Left renal cortex interstitium (tissue), 4 donors: ENCODE results near the gene SPDEF. TPM values are rescaled to one million over a fixed set of nuclear protein-coding genes. Genes with fewer than 3 reads are reported as not detected.

Source experiments
- DNase-seq, 4 donors: peaks; one replicate each; pipeline ENCODE4 v3.0.0-alpha.2; 2013; ENCODE audit warnings: low read depth in 4 of 4, low spot score in 2 of 4, missing footprints in 1 of 4
- polyA plus RNA-seq, 4 donors: library from polyadenylated mRNA; unstranded; fragments of 120-200 nt; gene quantifications; one replicate each; pipeline ENCODE4 v1.2.1, GENCODE V29; 2013; ENCODE audit not compliant: insufficient read length in 4 of 4

SPDEF gene
- polyA plus RNA-seq, 4 donors = 0.16 to 0.18 (median 0.17) TPM

DNA sequence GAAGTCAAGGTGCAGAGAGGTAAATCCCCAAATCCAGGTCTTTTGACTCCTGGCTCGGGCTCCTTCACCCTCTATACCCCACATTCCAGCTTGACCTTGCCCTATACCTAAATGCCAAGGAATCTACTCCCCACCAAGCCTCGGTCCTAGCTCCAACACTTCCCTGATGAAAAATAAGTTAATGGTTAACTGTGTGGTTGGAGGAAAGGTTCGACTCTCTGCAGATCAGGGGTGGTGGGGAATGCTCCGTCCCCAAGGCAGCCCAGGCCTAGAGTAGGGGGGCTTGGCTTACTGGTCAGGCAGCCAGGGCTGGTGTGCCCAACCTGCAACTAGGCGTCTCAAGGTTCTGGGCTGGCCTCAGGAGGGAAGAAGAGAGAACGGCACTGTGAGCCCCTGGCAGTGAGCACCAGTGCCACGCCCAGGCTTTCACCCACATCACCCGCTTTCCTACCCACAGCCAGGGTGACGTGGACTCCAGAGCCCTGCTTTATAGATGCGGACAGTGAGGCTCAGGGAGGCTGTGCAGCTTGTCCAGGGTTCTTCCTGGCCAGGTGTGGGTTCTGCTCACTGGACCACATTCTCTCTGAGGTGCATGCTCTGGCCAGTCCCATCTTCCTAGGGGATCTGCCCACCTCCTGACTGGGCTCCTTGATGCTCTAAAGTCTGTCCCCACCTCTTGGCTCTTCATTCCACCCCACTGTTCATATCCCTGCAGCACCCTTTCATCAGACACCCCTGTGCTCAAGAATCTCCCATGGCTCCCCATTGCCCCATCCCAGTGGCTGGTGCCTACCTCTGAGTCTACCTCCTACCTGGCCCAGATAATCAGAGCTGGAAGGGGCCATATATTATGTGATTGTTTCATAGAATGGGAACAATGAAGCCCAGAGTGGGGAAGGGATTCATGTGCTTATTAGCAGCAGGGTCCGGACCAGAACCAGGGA, 8.2 kb downstream of the SPDEF start:
- no peak for DNase-seq

DNA sequence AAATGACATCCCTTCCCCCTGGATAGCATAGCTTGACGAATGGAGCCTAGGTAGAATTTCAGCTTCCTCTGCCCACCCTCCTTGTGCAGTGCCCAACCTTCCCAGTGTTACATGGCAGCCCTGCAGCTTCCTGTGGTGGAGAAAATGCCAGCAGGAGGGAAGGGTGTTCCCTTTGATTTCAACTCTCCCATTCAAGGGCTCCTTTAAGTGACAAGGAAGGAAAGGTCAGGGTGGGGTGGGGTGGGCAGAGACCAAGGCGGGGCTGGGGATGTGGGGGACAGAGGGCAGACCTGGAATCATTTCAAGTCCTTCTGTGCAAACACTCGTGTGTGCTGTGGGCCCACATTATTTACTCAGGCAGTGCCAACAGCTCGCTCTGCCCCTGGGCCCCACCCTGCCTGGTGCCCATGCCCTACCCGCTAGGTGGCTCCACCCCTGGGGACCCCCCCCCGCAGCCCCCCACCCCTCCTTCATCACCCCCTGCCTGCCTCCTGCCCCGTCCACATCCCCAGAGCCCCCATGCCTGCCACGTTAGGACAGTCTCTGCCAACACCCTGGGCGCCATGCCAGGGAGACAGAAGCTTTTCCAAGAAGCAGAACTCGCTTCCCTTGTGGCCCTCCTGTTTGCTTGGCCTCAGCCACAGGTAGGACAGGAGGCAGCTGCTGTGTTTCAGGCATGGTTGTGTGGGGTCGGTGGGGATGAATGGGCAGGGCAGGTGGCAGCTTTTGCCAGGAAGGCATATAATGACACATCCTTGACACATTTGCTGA, 9.4 kb downstream of the SPDEF start:
- no peak for DNase-seq

DNA sequence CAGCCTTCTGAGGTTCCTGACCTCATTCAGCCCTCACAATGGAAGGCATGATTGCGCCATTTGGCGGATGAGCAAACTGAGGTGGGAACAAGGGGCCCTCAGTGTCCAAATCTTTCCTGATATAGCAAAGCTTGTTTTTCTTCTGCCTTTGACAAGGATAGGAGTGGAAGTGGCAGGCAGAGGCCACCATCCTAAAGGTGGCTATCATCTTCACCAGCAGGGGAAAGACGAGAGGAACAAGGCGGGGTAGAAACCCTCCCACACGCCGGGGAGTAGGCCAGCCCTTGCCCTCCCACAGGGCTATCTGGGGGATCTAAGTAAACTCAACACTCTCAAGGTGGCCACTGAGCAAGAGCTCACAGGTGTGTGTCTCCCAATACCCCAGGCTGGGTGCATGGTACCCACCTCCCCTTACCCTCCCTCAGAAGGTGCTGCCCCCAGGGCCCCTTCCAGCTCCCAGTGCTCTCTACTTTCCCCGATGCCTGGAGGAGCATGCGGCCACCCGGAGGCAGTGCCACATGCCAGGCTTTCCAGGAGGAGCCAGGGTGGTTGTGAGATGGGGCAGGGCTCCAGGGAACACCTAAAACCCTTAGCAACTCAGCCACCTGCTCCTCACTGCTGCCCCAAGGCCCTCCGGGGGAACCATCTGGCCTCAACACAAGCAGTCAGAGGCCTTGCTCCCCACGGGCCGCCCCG, 11.2 kb downstream of the SPDEF start:
- DNase-seq = no peak

DNA sequence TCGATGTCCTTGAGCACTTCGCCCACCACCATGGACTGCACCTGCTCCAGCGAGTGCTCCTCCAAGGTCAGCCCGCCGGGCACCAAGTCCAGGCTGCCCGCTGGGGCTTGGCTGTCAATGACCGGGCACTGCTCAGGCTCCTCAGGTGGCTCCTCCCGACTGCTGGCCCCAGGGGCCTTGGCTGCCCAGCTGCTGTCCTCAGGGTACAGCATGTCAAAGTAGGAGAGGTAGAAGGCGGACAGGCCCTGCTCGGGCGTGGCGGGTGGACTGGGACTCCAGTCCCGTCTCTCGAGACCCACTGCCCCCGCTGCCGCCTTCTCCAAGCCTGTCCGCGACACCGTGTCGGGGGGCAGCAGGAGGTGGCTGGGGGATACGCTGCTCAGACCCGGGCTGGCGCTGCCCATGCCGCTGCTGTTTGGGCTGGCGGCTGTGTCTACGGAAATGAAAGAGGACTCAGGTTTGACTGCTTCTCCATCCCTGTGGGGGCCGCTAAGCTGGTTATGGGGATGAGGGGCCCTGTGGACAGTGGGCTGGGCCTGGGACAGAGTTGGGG, 12.0 kb downstream of the SPDEF start:
- DNase-seq = no peak

DNA sequence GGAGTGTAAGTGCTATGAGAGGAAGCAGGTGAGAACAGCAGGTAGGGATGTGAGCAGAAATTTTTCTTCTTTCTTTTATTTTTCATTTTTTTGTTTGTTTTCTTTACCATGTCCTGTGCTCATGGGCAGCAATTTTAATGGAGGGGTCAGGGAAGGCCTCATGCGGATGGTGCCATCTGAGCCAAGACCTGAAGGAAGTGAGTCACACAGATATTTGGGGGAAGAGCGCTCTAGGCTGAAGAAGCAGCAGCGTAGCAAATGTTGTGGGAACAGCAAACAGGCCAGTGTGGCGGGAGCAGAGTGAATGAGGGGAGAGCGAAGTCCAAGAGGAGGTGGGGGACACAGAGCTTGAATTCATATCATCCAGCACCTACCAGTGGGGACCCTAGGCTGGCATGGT, 12.7 kb downstream of the SPDEF start:
- no peak for DNase-seq

DNA sequence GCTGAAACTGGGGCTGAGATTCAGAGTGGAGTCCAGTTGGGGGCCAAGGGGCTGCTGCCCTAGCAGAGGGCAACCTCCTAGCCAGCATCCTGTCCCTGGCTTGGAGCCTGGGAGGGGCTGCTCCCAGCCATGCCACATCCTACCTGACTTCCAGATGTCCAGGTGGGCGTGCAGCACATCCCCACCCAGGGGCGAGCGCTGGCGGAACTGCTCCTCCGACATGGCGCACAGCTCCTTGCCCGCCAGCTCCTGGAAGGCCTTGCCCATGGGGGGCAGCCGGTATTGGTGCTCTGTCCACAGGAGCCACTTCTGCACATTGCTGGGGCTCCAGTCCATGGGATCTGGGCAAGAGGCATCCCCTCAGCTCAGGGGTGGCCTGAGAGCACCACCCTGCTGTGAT, 15.3 kb downstream of the SPDEF start:
- DNase-seq = no peak

DNA sequence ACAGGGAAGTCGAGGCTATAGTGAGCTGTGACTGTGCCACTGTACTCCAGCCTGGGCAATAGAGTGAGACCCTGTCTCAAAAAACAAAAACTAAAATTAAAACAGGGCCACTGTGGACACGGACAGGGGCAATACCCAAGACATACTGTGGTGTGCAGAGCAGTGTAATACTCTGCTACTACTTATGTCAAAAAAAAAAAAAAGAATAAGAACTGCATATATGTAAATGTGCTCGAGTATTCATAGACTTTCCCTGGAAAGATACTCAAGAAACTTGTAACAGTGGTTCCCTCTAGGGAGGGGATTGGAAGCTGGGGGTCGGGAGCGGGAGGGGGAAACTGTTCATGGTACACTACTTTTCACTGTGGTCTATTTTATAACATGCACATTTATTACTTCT, 15.9 kb downstream of the SPDEF start:
- DNase-seq = no peak

DNA sequence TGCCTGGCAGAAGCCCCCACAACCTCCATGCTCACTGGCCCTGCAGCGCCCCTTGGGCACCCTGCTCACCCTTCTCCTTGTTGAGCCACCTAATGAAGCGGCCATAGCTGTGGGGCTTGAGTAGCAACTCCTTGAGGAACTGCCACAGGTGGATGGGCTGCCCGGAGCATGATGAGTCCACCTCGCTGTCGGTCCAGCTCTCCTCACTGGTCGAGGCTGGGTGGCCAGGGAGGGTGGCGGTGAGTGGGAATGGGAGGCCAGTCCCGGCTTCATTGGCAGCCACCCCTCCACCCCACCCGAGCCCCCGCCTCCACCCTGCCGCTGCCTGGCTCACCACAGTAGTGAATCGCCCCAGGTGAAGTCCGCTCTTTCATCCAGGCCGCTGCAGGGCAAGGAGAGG, 16.9 kb downstream of the SPDEF start:
- no peak for DNase-seq

DNA sequence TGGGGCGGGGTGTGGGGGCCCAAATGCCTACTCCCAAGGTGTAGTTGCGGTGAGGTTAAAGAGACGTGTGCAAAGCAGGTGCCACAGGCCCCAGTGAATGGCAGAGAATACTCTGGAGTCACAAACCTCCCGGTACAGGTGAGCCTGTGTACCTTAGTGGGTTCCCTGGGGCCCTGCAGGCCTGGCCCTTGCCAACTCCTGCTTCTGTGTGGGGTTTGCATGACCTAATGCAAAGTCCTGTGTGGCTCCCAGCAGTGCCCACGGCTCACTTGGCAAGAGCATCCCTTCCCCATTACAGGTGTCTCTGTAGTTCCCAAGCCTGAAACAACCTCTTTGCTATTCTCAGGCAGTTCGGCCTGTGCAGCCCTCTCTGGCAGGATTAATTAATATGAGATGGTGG, 17.5 kb downstream of the SPDEF start:
- DNase-seq = no peak

DNA sequence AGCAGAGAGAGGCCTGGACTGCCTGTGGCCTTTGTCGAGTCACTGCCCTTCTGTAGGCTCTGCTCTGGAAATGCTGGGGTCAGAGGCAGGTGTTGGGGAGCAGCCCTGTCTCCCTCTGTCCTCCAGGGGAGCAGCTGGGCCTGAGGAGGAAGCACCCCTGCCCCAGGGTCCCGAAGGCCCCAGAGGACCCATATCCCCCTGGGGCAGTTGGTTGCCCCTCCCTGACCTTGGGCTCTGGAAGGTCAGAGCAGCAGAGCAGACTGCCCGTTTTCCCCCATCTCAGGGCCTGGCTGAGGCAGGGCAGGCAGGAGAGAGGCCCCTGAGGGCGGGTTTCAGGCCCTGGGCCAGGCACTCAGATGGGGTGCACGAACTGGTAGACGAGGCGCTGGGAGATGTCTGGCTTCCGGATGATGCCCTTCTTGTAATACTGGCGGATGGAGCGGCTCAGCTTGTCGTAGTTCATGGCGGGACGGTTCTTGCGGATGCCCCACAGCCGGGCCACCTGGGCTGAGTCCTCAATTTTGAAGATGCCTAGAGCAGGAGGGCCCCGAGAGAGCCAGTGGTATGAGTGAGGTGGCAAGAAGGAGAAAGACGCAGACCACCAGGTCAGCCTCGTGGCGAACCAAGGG, 18.1 kb downstream of the SPDEF start:
- DNase-seq = no peak

DNA sequence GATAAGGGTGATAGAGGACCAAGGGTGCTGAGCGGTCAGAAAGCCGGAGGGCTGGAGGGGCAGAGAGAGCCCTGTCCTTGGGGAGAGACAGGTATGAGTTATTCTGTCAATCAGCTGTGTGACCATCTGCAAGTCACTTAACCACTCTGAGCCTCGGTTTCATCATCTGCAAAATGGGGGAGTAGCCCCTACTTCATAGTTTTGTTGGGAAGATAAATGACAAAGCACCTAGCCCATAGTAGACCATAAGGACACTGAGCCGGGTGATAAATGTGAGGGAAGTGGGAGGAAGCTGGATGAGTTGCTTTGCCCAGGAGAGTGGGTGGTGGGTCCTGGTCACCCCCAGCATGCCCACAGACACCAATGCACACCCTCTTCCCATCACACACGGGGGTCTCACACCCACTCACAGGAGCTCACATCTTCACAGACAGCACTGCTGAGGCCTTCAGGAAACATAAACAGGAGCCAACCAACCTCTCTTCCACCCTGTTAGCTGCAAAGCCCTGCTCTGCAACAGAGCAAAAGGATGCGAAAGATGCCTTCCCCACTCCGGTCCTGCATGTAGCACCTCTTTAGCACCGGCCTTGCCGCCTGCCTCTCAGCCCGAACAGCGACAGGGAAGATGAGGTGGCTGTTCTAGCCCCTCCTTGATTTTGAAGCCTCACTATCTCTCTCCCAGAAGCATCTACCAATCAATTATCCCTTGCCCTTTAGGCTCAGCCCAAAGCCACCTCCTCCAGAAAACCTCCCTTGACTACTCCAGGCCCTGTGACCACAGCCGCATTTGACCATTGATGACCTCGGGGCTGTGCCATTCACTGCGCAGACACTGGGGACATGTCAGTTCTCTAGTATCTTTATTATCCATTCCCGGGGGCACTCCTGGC, 18.9 kb downstream of the SPDEF start:
- DNase-seq = no peak

DNA sequence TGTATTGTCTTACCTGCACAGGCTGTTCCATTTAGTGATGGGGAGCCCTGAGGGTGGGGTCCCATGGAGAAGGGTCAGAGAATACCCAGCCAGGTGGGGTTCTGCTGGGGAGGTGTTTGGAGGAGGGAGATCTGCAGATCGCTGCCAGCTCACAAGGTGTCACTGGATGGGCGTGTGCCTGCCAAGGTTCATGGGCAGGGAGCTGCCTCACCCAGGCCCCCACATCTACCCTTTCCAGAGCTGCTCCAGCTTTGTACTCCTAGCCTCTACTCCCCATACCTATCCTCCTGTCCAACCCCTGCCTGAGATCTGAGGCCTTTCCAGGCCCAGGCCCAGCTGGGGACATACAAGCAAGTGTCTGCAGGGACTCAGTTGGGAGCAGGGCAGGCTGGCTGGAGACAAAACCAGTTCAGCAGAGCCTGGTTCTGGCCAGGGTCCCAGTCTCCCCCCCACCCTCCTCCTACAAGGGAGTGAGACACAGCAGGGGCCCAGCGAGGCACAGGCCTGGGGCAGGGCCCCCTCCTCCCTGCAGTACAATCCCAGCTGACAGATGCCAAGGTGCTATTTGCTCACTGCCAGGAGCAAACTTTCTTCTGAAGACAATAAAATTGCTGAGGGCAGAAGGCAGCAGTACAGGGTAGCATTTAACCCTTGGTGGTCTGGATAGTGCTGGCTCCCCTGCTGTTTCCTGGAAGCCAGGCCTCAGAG, 19.7 kb downstream of the SPDEF start:
- DNase-seq = no peak

DNA sequence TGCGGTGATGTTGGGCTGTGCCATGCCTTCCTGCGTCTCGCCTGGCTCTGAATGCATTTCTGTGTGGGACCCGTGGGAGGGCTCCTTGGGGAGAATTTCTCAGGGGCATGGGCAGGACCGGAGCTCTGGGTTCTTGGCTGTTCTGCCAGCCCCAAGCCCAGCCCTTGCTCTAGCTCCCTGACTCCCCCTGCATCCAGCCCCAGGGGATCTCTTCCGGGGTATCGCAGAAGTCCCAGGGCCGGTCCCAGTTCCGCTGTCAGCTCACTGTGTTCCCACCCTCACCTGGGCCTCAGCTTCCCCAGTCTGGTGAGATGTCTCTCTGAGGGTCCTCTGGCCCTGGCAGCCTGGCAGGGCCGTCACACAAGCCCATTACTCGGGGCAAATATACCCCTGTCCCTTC, 20.5 kb downstream of the SPDEF start:
- no peak for DNase-seq

DNA sequence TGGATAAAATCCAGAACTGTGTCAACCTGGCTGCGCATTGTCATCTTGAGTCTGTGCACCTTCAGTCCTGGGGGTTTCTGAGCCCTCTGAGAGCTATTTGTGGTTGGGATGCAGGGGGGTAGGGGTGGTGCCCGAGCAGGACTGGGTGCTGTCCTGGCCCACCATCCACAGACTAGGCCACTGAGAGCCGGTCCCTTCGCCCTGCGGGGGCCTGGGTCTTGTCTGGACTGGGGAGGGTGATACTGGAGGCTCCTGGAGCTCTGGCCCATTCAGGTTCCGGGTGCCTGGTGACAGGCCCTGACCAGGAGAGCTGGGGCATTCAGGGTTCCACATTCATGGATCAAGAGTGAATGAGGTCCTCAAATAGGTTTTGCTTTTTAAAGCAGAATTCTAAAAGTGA, 20.9 kb downstream of the SPDEF start:
- no peak for DNase-seq

DNA sequence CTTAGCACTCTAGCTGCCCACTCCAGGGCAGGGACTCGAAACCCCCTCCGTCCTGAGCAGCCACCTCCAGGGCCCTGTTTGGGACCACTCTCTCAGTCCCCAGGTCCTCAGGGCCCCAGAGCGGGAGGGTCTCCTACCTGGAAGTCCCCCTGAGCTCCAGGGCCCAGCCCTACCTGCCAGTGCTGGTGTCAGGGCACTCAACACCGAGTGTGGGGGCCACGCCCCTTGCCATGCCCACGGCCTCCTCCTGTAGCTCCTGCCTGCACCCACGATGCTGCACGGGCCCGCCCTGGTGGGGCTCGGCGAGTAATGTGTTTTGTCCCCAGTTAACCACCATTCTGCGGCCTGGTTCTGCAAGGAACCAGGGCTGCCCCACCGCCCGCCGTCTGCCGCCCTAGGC, 21.5 kb downstream of the SPDEF start:
- DNase-seq = no peak

DNA sequence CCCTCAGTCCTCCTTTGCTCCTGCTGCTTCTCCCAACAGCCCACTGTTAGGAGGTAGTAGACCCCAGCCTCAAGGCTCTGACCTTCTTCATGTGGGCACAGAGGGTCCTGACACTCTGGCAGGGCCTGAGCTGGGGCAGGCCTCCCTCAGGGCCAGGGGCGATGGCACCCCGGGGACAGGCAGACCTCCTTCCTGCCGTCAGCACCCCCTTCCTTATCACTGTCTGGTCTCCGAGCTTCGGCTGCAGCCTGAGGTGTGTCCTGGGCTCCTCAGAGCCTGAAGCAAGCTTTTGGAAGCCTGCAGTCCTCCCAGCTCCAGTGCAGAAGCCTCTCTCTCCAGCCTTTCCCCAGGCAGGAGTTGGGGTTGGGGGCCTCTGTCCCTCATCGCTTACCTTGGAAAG, 22.0 kb downstream of the SPDEF start:
- no peak for DNase-seq

DNA sequence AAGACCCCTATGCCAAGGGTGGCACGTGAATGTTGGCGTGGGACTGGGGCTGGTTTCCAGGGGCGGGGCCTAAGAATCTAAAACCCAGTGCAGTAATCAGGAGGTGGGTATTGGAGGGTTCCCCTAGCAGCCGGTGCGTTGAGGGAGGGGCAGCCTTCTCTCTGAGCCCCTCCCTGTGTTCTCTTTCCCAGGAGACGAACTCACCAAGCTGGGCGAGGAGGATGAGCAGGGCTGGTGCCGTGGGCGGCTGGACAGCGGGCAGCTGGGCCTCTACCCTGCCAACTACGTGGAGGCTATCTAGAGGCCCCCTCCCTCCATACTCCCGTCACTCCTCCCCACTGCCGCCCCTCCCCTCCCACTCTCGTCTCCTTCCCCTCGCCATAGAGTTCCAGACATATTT, 23.9 kb downstream of the SPDEF start:
- DNase-seq = no peak

DNA sequence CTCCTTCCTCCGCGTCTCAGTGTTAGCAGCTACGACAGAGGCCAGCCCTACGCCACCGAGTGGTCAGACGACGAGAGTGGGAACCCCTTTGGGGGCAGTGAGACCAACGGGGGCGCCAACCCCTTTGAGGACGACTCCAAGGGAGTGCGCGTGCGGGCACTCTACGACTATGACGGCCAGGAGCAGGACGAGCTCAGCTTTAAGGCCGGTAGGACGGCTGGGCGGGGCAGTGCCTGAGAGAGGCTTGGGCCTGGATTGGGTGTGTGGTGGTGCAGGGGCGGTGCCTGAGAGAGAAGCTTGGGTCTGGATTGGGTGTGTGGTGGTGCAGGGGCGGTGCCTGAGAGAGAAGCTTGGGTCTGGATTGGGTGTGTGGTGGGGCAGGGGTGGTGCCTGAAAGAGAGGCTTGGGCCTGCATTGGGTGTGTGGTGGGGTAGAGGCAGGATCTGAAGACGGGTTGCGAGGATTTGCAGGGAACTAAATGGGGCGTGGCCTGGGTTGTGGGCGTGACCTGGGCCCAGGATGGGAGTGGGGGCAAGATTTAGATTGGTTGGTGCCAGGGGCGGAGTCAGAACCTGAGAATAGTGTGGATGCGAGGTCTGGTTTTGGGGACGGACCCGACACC, 24.4 kb downstream of the SPDEF start:
- no peak for DNase-seq
